Fibroblast of pulmonary artery (primary cell): ENCODE results near the gene CD2.

ENCODE experiments used
- DNase-seq: peaks from one replicate; pipeline ENCODE4 v3.0.0-alpha.2; 2010; ENCODE audit warnings: low read depth
- H3K4me3 ChIP-seq: replicated peaks from 2 replicates; pipeline ENCODE4 v1.5.1; 2011; ENCODE audit warnings: low read depth, mild to moderate bottlenecking, control low read depth, low read length, moderate library complexity
- TF ChIP-seq, protein P1 (sequence below): IDR thresholded peaks from 2 replicates; pipeline ENCODE4 v1.5.1; 2011; ENCODE audit warnings: mild to moderate bottlenecking, control low read depth, low read length, inconsistent platforms; ENCODE audit errors: missing control alignments

The CD2 gene

GRCh38 chr1:116739371-116740012, 14.7 kb upstream of the CD2 start:
- TF ChIP-seq, protein P1, sequence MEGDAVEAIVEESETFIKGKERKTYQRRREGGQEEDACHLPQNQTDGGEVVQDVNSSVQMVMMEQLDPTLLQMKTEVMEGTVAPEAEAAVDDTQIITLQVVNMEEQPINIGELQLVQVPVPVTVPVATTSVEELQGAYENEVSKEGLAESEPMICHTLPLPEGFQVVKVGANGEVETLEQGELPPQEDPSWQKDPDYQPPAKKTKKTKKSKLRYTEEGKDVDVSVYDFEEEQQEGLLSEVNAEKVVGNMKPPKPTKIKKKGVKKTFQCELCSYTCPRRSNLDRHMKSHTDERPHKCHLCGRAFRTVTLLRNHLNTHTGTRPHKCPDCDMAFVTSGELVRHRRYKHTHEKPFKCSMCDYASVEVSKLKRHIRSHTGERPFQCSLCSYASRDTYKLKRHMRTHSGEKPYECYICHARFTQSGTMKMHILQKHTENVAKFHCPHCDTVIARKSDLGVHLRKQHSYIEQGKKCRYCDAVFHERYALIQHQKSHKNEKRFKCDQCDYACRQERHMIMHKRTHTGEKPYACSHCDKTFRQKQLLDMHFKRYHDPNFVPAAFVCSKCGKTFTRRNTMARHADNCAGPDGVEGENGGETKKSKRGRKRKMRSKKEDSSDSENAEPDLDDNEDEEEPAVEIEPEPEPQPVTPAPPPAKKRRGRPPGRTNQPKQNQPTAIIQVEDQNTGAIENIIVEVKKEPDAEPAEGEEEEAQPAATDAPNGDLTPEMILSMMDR, result no peak
- no peak for DNase-seq

DNA sequence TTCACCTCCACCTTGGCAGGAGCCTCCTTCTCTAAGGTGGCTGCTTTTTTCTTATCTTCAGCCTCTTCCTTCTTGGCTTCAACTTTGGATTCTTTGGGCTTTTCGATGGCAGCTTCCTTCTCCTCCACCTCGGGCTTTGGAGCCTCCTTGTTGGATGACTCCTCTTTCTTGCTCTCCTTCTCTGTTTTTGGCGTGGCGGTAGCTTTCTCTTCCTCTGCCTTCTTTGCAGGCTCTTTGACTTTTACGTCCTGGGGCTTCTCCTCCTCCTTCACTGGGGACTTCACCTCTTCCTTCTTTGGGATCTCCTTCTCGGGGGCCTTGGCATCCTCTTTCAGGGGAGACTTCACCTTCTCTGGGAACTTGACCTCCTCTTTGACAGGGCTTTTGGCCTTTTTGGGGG, 13.9 kb upstream of the CD2 start:
- no peak overlapping the region for H3K4me3 ChIP-seq
- TF ChIP-seq, protein P1, result no peak
- no peak for DNase-seq

More at GRCh38 chr1:116739371-116740012, 14.7 kb upstream of the CD2 start:
- H3K4me3 ChIP-seq, result no peak overlapping the region

- H3K4me3 ChIP-seq, result no peak overlapping the region
- TF ChIP-seq, protein P1, result no peak
- DNase-seq, result no peak
These were observed 13.5 kb upstream of the CD2 start for GRCh38 chr1:116740746-116741145.

GRCh38 chr1:116741836-116742565, 12.2 kb upstream of the CD2 start:
- TF ChIP-seq, protein P1, result no peak
- DNase-seq, result no peak
- no peak overlapping the region for H3K4me3 ChIP-seq

- TF ChIP-seq, protein P1, result no peak
- no peak overlapping the region for H3K4me3 ChIP-seq
- no peak for DNase-seq
These were observed 10.7 kb upstream of the CD2 start for GRCh38 chr1:116743535-116743934.

GRCh38 chr1:116748272-116748671, 6.0 kb upstream of the CD2 start:
- TF ChIP-seq, protein P1, result no peak
- no peak overlapping the region for H3K4me3 ChIP-seq
- no peak for DNase-seq

- no peak overlapping the region for H3K4me3 ChIP-seq
- TF ChIP-seq, protein P1, result no peak
- DNase-seq, result no peak
These were observed 3.1 kb upstream of the CD2 start for GRCh38 chr1:116751146-116751545.
